ENCODE results near the gene CPPED1.
"Not testable (repeated sequence)": the region's sequence is repeated elsewhere in the genome, so short reads cannot be mapped to it uniquely, and the experiment has no call there.

The CPPED1 gene

GRCh38 chr16:12801511-12802042, 2.1 kb downstream of the CPPED1 start:
- DNase-seq = no peak

- no peak for DNase-seq
Measured at GRCh38 chr16:12800817-12801216, 2.9 kb downstream of the CPPED1 start.

DNA sequence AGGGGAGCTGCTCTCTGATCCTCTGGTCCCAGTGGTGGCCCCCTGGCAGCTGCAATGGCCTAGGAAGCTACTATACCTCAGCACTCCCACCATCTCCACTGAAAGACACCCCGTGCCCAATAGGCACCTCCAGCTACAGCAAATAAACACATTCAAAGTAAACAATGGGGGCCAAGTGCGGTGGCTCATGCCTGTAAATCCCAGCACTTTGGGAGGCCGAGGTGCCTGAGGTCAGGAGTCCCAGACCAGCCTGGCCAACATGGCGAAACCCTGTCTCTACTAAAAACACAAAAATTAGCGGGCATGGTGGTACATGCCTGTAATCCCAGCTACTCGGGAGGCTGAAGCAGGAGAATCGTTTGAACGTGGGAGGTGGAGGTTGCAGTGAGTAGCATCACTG, 3.7 kb downstream of the CPPED1 start:
- not testable (repeated sequence) for DNase-seq

DNA sequence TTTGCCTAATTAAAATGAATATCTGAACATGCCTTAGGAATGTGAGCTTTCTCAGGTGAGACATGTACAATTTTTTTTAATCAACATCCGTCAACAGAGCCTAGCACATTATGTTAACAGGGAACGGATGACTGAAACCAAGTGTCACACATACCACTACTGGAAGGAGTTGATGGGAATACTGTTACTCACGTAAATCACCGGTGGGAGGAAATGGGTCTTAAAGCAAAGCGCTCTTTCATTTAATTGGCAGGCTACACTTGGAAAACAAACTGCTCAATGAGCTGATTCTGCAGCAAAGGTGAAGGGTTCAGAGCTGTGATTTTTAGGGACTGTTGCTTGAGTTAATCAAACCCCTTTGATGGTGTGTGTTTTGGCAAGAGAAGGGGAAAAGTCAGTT, 4.8 kb downstream of the CPPED1 start:
- DNase-seq = no peak

DNA sequence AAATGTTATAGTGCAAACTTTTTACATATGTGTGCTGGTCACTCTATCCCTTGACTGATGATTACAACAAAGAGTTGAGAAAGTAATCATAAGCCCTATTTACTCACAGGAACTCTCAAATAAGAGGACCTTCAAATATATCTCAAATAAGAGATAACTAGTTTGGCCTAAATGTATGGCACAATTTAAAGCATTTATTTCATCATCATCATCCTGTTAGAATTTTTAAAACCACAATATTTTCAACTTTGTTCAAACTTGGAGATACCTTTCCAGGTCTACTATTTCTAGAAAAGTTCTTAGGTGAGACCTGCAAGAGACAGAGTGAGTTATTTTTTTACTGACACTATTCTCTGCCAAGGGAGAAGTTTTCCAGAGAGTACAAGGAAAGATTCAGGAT, 5.5 kb downstream of the CPPED1 start:
- no peak for DNase-seq

- no peak for DNase-seq
Measured at GRCh38 chr16:12796498-12796897, 7.2 kb downstream of the CPPED1 start.

DNA sequence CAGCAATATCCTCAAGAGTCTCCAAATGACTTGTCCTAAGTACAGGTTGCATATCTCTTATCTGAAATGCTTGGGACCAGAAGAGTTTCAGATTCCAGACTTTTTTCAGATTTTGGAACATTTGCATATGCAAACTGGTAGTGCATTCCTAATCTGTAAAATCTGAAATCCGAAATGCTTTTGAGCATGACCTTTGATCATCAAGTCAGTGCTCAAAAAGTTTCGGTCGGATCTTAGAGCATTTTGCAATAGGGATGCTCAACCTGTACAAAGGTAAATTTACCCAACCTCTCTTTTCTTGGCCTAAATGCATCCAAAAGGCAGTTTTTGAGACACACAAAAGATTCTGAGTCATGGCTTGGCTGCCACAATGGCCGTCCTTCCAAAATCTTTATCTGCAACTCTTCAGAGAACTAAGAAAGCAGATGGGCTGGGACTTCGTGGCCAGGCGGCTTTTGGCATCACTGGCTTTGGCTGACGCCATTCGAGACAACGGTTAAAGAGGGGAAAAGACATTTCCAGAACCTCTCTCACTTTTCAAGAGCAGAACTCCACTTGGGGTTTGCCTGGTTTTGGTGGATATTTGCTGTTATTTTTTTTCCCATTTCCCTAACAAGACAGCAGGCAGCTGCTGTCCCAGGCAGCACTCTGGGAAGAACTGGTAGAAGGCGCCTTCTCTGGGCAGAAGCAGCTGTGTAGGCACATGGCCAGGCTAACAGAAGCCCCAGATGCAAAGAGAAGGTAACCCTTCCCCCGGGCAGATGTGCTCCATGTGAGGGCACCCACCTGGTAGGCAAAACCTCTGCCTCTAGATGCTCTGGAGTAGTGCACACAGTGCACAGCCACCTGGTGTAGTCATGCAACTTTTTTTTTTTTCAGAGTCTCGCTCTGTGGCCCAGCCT, 8.9 kb downstream of the CPPED1 start:
- DNase-seq = no peak

- no peak for DNase-seq
Measured at GRCh38 chr16:12793865-12794240, 9.8 kb downstream of the CPPED1 start.

DNA sequence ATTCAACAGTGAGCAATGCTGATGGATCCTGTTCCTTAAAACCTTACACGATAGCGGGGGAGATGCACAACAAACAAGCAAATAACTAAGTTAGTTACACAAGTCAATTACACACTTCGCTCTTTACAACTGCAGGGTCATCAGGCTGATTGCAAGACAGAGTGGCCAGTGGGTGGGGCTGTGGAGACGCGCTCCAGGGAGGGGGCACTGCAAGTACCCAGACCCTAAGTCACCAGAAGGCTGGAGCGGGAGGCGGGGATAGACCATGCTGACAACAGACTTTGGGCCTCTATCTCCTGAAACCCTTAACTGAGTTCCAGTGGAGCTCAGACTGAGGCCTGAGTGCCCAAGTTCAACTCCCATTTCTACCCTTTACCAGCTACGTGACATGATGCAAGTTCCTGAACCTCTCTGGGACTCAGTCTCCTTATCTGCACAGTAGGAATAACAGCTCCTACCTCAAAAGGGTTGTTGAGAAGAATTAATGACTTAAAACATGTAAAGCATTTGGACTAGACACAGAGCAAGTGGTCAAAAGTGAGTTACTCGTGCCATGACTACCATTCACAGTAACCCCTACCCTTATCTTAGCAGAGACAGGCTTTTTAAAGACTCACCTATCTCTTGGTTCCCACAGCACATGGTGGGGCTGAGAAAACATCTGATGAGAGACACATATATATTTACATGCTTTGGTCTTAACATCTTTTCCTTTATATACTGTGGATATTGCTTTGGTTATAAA, 10.4 kb downstream of the CPPED1 start:
- no peak for DNase-seq

- not testable (repeated sequence) for DNase-seq
Measured at GRCh38 chr16:12792528-12792927, 11.2 kb downstream of the CPPED1 start.

- DNase-seq = no peak
Measured at GRCh38 chr16:12791340-12791739, 12.3 kb downstream of the CPPED1 start.

- no peak for DNase-seq
Measured at GRCh38 chr16:12788758-12789157, 14.9 kb downstream of the CPPED1 start.

- no peak for DNase-seq
Measured at GRCh38 chr16:12786081-12786480, 17.6 kb downstream of the CPPED1 start.

DNA sequence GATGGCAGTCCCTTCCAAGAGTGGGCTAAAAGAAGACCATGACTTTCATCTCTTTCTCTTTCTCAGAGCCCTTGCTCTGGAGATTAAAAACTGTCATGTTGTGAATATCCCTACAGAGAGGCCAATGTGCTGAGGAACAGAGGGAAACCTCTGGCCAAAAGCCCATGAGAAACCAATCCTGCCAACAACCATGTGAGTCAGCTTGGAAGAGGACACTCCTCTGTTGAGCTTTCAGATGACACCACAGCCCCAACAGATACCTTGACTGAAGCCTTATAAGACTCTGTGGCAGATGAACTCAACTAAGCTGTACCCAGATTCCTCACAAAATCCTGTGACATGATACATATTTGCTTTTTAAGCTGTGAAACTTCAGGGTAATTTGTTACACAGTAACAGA, 19.6 kb downstream of the CPPED1 start:
- DNase-seq = no peak

- no peak for DNase-seq
Measured at GRCh38 chr16:12781777-12782176, 21.9 kb downstream of the CPPED1 start.

- no peak for DNase-seq
Measured at GRCh38 chr16:12780467-12780866, 23.2 kb downstream of the CPPED1 start.

DNA sequence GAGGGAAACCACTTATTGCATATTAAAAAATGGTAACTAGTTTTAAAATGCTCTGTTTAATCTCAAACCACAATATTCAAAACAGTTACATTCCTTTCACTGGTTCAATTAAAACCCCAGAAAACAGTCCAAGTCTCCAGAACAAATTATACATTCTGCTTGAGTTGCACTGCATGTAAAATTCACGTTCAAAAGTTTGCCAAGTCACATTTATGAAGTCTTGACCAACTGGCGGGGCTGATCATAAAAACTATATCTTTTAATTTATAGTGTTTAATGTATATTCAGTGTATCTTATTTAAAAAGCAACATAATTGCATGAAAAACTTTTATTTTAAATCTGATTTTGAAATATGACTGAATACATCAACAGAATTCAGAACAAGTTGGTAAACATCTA, 25.0 kb downstream of the CPPED1 start:
- DNase-seq = no peak

DNA sequence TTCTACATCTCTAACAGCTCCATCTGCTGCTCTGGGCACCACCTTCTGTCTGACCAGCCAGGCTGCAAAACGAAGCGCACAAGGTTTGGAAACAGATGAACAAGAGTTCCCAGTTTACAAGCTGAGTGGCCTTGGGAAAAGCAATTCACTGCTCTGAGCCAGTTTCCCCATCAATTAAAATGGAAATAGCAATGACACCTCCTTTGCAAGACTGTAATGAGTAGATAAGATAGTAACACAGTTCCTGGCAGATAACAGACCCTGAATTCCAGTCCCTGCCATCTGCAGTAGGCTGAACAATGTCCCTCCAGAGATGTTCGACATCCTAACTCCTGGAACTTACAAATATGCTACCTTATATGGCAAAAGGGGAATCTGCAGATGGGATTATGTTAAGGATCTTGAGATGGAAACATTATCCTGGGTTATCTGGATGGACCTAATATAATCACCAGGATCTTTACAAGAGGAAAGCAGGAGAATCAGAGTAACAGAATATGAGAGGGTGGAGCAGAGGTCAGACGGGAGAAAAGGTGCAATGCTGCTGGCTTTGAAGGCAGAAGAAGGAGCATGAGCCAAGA, 27.9 kb downstream of the CPPED1 start:
- DNase-seq = no peak

- DNase-seq = no peak
Measured at GRCh38 chr16:12773221-12773620, 30.5 kb downstream of the CPPED1 start.

DNA sequence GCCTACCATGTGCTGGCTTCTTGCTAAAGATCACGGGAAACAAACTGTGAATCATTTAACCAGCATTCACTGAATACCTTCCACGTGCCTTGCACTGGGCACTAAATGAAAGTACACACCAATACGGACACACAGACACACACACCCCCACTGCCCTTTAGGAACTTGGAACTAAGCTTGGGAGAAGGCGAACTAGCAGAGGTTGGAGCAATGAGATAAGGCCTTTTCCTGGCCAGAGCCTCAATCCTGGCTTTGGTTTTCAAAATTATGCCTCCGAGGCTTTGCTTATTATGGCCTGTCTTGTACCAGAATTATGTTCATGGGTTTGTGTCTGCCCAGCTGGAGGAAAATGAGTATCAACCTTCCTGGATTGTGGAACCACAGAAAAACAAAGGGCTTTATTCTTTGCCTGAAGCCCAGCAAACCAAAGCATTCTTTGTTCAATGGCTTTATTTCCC, 32.3 kb downstream of the CPPED1 start:
- no peak for DNase-seq

GRCh38 chr16:12769525-12769924, 34.2 kb downstream of the CPPED1 start:
- no peak for DNase-seq

GRCh38 chr16:12767897-12768296, 35.8 kb downstream of the CPPED1 start:
- no peak for DNase-seq

DNA sequence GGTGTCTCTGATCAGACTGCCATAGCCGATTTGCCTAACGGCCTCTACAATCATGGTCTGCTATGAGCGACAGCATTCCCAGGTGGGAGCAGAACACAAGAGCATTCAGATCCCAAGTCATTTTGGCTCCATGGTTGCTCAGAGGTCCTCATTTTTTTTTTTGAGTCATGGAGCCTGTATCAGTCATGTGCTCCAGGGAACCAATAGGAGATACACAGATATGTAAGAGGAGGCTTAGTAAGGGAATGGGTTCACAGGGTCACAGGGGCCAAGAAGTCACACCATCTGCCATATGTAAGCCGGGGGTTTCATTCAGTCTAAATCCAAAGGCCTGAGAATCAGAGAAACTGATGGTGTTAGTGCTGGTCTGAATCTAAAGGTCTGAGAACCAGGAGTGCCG, 36.8 kb downstream of the CPPED1 start:
- DNase-seq = no peak

GRCh38 chr16:12766208-12766607, 37.5 kb downstream of the CPPED1 start:
- not testable (repeated sequence) for DNase-seq

Data from SHP77 (cell line).